ENCODE results near the gene DOCK1.
A peak's percentile ranks its signal among the peaks of the same experiment; 100 is the strongest.
"Not testable (repeated sequence)": the region's sequence is repeated elsewhere in the genome, so short reads cannot be mapped to it uniquely, and the experiment has no call there.

Gene DOCK1

GRCh38 chr10:126916952-126917351, 11.7 kb downstream of the DOCK1 start:
- DNase-seq (ENCODE audit: low spot score); H2AFZ ChIP-seq (ENCODE audit: low read length); H3K4me2 ChIP-seq (ENCODE audit: insufficient read depth, low read length, poor library complexity, severe bottlenecking); H3K14ac ChIP-seq (ENCODE audit: low read length); H3K9me3 ChIP-seq (replicated peaks in 1 of 2; ENCODE audit: control insufficient read depth in 2 of 2, insufficient read depth in 1 of 2, low read depth in 1 of 2, low read length in 2 of 2); H3K9ac ChIP-seq (ENCODE audit: low read depth, low read length, poor library complexity); H2AK5ac ChIP-seq (ENCODE audit: low read depth, low read length); H3K23ac ChIP-seq (ENCODE audit: low read depth, low read length, poor library complexity); H3K4me3 ChIP-seq (ENCODE audit: low read length in 2 of 2); H2BK12ac ChIP-seq (ENCODE audit: low read length); H3K27ac ChIP-seq (replicated peaks; ENCODE audit: low read length); H3K18ac ChIP-seq (ENCODE audit: low read length); H3K27me3 ChIP-seq (ENCODE audit: control insufficient read depth in 3 of 3, insufficient read depth in 3 of 3, low read depth in 1 of 3, low read length in 3 of 3); H3K4ac ChIP-seq (ENCODE audit: low read length); H4K91ac ChIP-seq (ENCODE audit: low read depth, low read length, poor library complexity); H2BK120ac ChIP-seq (ENCODE audit: low read depth, low read length); H2BK15ac ChIP-seq (ENCODE audit: low read length); H2BK5ac ChIP-seq (ENCODE audit: low read length); H4K8ac ChIP-seq (ENCODE audit: low read depth, low read length): not testable (repeated sequence)
- H3K4me1 ChIP-seq (ENCODE audit: control insufficient read depth in 2 of 2, insufficient read depth in 1 of 2, low read depth in 1 of 2, low read length in 2 of 2): peaks cover 0 to 15% of the 10 kb centered on the region in 2 donors
- H3K36me3 ChIP-seq (replicated peaks in 1 of 2; ENCODE audit: control insufficient read depth in 2 of 2, insufficient read depth in 2 of 2, low read length in 2 of 2): peaks cover 4 to 26% of the 10 kb centered on the region in 2 donors
- peaks cover 16% of the 10 kb centered on the region for H3K79me1 ChIP-seq (ENCODE audit: low read depth, low read length)
- WGBS, 2 donors (ENCODE audit: extremely low coverage in 2 of 2, insufficient read length in 2 of 2, insufficient replicate concordance in 1 of 2): no CpG with 5 or more reads among the region's 12 CpGs

DNA sequence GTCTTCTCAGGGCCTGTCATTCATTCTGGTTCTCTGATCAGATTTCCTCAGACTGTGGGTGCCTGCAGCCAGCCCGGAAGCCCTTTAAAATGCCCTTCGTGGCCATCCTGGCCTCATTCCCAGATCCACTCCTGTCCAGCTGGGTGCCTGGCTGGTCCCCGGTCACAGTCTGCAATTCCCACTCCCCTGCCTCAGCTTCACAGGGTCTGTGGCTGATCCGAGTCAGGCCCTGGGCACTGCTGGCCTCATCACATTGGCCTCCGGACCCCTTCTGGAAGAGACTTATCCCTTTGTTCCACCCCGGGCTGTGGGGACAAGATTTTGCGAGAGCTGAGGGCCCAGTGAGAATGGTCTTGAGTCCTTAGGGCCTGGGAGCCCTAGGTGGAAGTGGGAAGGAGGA, 12.1 kb downstream of the DOCK1 start:
- H2BK12ac ChIP-seq (ENCODE audit: low read length): no peak overlapping the region
- no CpG with 5 or more reads among the region's 7 CpGs for WGBS, 2 donors (ENCODE audit: extremely low coverage in 2 of 2, insufficient read length in 2 of 2, insufficient replicate concordance in 1 of 2)
- H4K91ac ChIP-seq (ENCODE audit: low read depth, low read length, poor library complexity): no peak overlapping the region
- peaks cover 16% of the 10 kb centered on the region for H3K79me1 ChIP-seq (ENCODE audit: low read depth, low read length)
- no peak overlapping the region for H3K4ac ChIP-seq (ENCODE audit: low read length)
- H4K8ac ChIP-seq (ENCODE audit: low read depth, low read length): no peak overlapping the region
- H3K36me3 ChIP-seq (replicated peaks in 1 of 2; ENCODE audit: control insufficient read depth in 2 of 2, insufficient read depth in 2 of 2, low read length in 2 of 2): peaks cover 4 to 29% of the 10 kb centered on the region in 2 donors
- peak overlapping the region; percentile 63 for H3K9ac ChIP-seq (ENCODE audit: low read depth, low read length, poor library complexity)
- H3K18ac ChIP-seq (ENCODE audit: low read length): peak overlapping the region; percentile 73
- H3K4me3 ChIP-seq (ENCODE audit: low read length in 2 of 2): no peak overlapping the region
- no peak overlapping the region for H3K27ac ChIP-seq (replicated peaks; ENCODE audit: low read length)
- H3K27me3 ChIP-seq (ENCODE audit: control insufficient read depth in 3 of 3, insufficient read depth in 3 of 3, low read depth in 1 of 3, low read length in 3 of 3): no peaks in the 10 kb centered on the region
- H3K9me3 ChIP-seq (replicated peaks in 1 of 2; ENCODE audit: control insufficient read depth in 2 of 2, insufficient read depth in 1 of 2, low read depth in 1 of 2, low read length in 2 of 2): no peaks in the 10 kb centered on the region
- no peak for DNase-seq (ENCODE audit: low spot score)
- no peak overlapping the region for H3K4me2 ChIP-seq (ENCODE audit: insufficient read depth, low read length, poor library complexity, severe bottlenecking)
- no peak overlapping the region for H2AK5ac ChIP-seq (ENCODE audit: low read depth, low read length)
- peak overlapping the region; percentile 50 for H3K23ac ChIP-seq (ENCODE audit: low read depth, low read length, poor library complexity)
- no peak overlapping the region for H2BK5ac ChIP-seq (ENCODE audit: low read length)
- no peak overlapping the region for H3K14ac ChIP-seq (ENCODE audit: low read length)
- H2AFZ ChIP-seq (ENCODE audit: low read length): no peak overlapping the region
- H2BK120ac ChIP-seq (ENCODE audit: low read depth, low read length): no peak overlapping the region
- H3K4me1 ChIP-seq (ENCODE audit: control insufficient read depth in 2 of 2, insufficient read depth in 1 of 2, low read depth in 1 of 2, low read length in 2 of 2): peaks cover 0 to 15% of the 10 kb centered on the region in 2 donors
- H2BK15ac ChIP-seq (ENCODE audit: low read length): no peak overlapping the region

GRCh38 chr10:126917975-126918908, 13.0 kb downstream of the DOCK1 start:
- H2BK12ac ChIP-seq (ENCODE audit: low read length): no peak overlapping the region
- no peak overlapping the region for H2BK120ac ChIP-seq (ENCODE audit: low read depth, low read length)
- peak overlapping the region; percentile 76 for H3K14ac ChIP-seq (ENCODE audit: low read length)
- no peak overlapping the region for H3K4me3 ChIP-seq (ENCODE audit: low read length in 2 of 2)
- H3K36me3 ChIP-seq (replicated peaks in 1 of 2; ENCODE audit: control insufficient read depth in 2 of 2, insufficient read depth in 2 of 2, low read length in 2 of 2): peaks cover 4 to 30% of the 10 kb centered on the region in 2 donors
- no peak overlapping the region for H2BK15ac ChIP-seq (ENCODE audit: low read length)
- H2BK5ac ChIP-seq (ENCODE audit: low read length): no peak overlapping the region
- no peak overlapping the region for H2AK5ac ChIP-seq (ENCODE audit: low read depth, low read length)
- H3K23ac ChIP-seq (ENCODE audit: low read depth, low read length, poor library complexity): peak overlapping the region; percentile 21
- H3K4me2 ChIP-seq (ENCODE audit: insufficient read depth, low read length, poor library complexity, severe bottlenecking): no peak overlapping the region
- peaks cover 0 to 15% of the 10 kb centered on the region in 2 donors for H3K4me1 ChIP-seq (ENCODE audit: control insufficient read depth in 2 of 2, insufficient read depth in 1 of 2, low read depth in 1 of 2, low read length in 2 of 2)
- H3K18ac ChIP-seq (ENCODE audit: low read length): peak overlapping the region; percentile 73
- H3K4ac ChIP-seq (ENCODE audit: low read length): no peak overlapping the region
- H2AFZ ChIP-seq (ENCODE audit: low read length): no peak overlapping the region
- H3K79me1 ChIP-seq (ENCODE audit: low read depth, low read length): peaks cover 15% of the 10 kb centered on the region
- H3K9me3 ChIP-seq (replicated peaks in 1 of 2; ENCODE audit: control insufficient read depth in 2 of 2, insufficient read depth in 1 of 2, low read depth in 1 of 2, low read length in 2 of 2): no peaks in the 10 kb centered on the region
- no peak for DNase-seq (ENCODE audit: low spot score)
- no peak overlapping the region for H4K91ac ChIP-seq (ENCODE audit: low read depth, low read length, poor library complexity)
- H3K27me3 ChIP-seq (ENCODE audit: control insufficient read depth in 3 of 3, insufficient read depth in 3 of 3, low read depth in 1 of 3, low read length in 3 of 3): no peaks in the 10 kb centered on the region
- WGBS, 2 donors (ENCODE audit: extremely low coverage in 2 of 2, insufficient read length in 2 of 2, insufficient replicate concordance in 1 of 2): no CpG with 5 or more reads among the region's 24 CpGs
- no peak overlapping the region for H4K8ac ChIP-seq (ENCODE audit: low read depth, low read length)
- H3K27ac ChIP-seq (replicated peaks; ENCODE audit: low read length): no peak overlapping the region
- no peak overlapping the region for H3K9ac ChIP-seq (ENCODE audit: low read depth, low read length, poor library complexity)

- H2BK12ac ChIP-seq (ENCODE audit: low read length): no peak overlapping the region
- H2BK120ac ChIP-seq (ENCODE audit: low read depth, low read length): no peak overlapping the region
- no peak overlapping the region for H3K9ac ChIP-seq (ENCODE audit: low read depth, low read length, poor library complexity)
- H3K9me3 ChIP-seq (replicated peaks in 1 of 2; ENCODE audit: control insufficient read depth in 2 of 2, insufficient read depth in 1 of 2, low read depth in 1 of 2, low read length in 2 of 2): no peaks in the 10 kb centered on the region
- H2BK15ac ChIP-seq (ENCODE audit: low read length): no peak overlapping the region
- no peak overlapping the region for H2AFZ ChIP-seq (ENCODE audit: low read length)
- peak overlapping the region; percentile 44 for H3K18ac ChIP-seq (ENCODE audit: low read length)
- H2AK5ac ChIP-seq (ENCODE audit: low read depth, low read length): no peak overlapping the region
- H3K4me2 ChIP-seq (ENCODE audit: insufficient read depth, low read length, poor library complexity, severe bottlenecking): no peak overlapping the region
- no peak overlapping the region for H4K91ac ChIP-seq (ENCODE audit: low read depth, low read length, poor library complexity)
- DNase-seq (ENCODE audit: low spot score): no peak
- H3K27ac ChIP-seq (replicated peaks; ENCODE audit: low read length): no peak overlapping the region
- H3K27me3 ChIP-seq (ENCODE audit: control insufficient read depth in 3 of 3, insufficient read depth in 3 of 3, low read depth in 1 of 3, low read length in 3 of 3): no peaks in the 10 kb centered on the region
- no peak overlapping the region for H2BK5ac ChIP-seq (ENCODE audit: low read length)
- no peak overlapping the region for H3K4ac ChIP-seq (ENCODE audit: low read length)
- peaks cover 0 to 15% of the 10 kb centered on the region in 2 donors for H3K4me1 ChIP-seq (ENCODE audit: control insufficient read depth in 2 of 2, insufficient read depth in 1 of 2, low read depth in 1 of 2, low read length in 2 of 2)
- no peak overlapping the region for H3K23ac ChIP-seq (ENCODE audit: low read depth, low read length, poor library complexity)
- no CpG with 5 or more reads among the region's 13 CpGs for WGBS, 2 donors (ENCODE audit: extremely low coverage in 2 of 2, insufficient read length in 2 of 2, insufficient replicate concordance in 1 of 2)
- peaks cover 4 to 30% of the 10 kb centered on the region in 2 donors for H3K36me3 ChIP-seq (replicated peaks in 1 of 2; ENCODE audit: control insufficient read depth in 2 of 2, insufficient read depth in 2 of 2, low read length in 2 of 2)
- no peak overlapping the region for H4K8ac ChIP-seq (ENCODE audit: low read depth, low read length)
- H3K79me1 ChIP-seq (ENCODE audit: low read depth, low read length): peaks cover 16% of the 10 kb centered on the region
- no peak overlapping the region for H3K4me3 ChIP-seq (ENCODE audit: low read length in 2 of 2)
- no peak overlapping the region for H3K14ac ChIP-seq (ENCODE audit: low read length)
Observed at GRCh38 chr10:126919426-126919825, 14.2 kb downstream of the DOCK1 start.

All from neuronal stem cell (in vitro differentiated cells).